ENCODE data around the gene SSC5D. TPM values are rescaled to one million over a fixed set of nuclear protein-coding genes. Genes with fewer than 3 reads are reported as not detected.

The SSC5D gene
- total RNA-seq, 4 donors from 2014 or later = 5.0 to 50.8 (median 36.0) TPM

- Histone ChIP-seq H3K27me3 (no peaks in the 10 kb centered on the region), H3K36me3 (no peaks in the 10 kb centered on the region), H3K27ac (no peak overlapping the region), H3K9me3 (no peaks in the 10 kb centered on the region), H3K4me1 (no peaks in the 10 kb centered on the region), H3K4me3 (no peak overlapping the region)
- no peak for DNase-seq
- no peak for TF ChIP-seq POLR2A (IDR thresholded peaks at IDR 0.05)
- TF ChIP-seq CTCF (IDR thresholded peaks at IDR 0.05) = no peak
- intact Hi-C loops (cut with DNase I; ENCODE audit: low total_unique reads) = no loop called here
Observed at GRCh38 chr19:55543567-55543966, 55.3 kb downstream of the SSC5D start.

- H3K36me3 ChIP-seq = no peaks in the 10 kb centered on the region
- H3K4me1 ChIP-seq = no peaks in the 10 kb centered on the region
- no peaks in the 10 kb centered on the region for H3K9me3 ChIP-seq
- no peak overlapping the region for H3K4me3 ChIP-seq
- no peaks in the 10 kb centered on the region for H3K27me3 ChIP-seq
- intact Hi-C loops (cut with DNase I; ENCODE audit: low total_unique reads) = no loop called here
- no peak for DNase-seq
- H3K27ac ChIP-seq = no peak overlapping the region
- TF ChIP-seq POLR2A (IDR thresholded peaks at IDR 0.05) (no peak), CTCF (IDR thresholded peaks at IDR 0.05) (no peak)
Observed at GRCh38 chr19:55544014-55544413, 55.8 kb downstream of the SSC5D start.

- TF ChIP-seq POLR2A (IDR thresholded peaks at IDR 0.05) (no peak), CTCF (IDR thresholded peaks at IDR 0.05) (no peak)
- H3K4me3 ChIP-seq = no peak overlapping the region
- no peak for DNase-seq
- H3K27me3 ChIP-seq = no peaks in the 10 kb centered on the region
- H3K9me3 ChIP-seq = no peaks in the 10 kb centered on the region
- H3K4me1 ChIP-seq = no peaks in the 10 kb centered on the region
- H3K36me3 ChIP-seq = no peaks in the 10 kb centered on the region
- H3K27ac ChIP-seq = no peak overlapping the region
- intact Hi-C loops (cut with DNase I; ENCODE audit: low total_unique reads) = no loop called here
Observed at GRCh38 chr19:55544776-55545439, 56.7 kb downstream of the SSC5D start.

- DNase-seq = no peak
- intact Hi-C loops (cut with DNase I; ENCODE audit: low total_unique reads) = no loop called here
- H3K9me3 ChIP-seq = no peaks in the 10 kb centered on the region
- TF ChIP-seq CTCF (IDR thresholded peaks at IDR 0.05) (no peak), POLR2A (IDR thresholded peaks at IDR 0.05) (no peak)
- H3K4me1 ChIP-seq = no peaks in the 10 kb centered on the region
- peak within 1 kb of the TSS; percentile 64 to 78 for H3K27ac ChIP-seq
- H3K27me3 ChIP-seq = no peaks in the 10 kb centered on the region
- no peak within 1 kb of the TSS for H3K4me3 ChIP-seq
- no peaks in the 10 kb centered on the region for H3K36me3 ChIP-seq
Observed at GRCh38 chr19:55545443-55545842, 57.2 kb downstream of the SSC5D start, which contains the start of gene SBK3. Gene SBK3 (minus strand): TSS chr19:55545543. CDS start chr19:55545543, 0 bp downstream.

GRCh38 chr19:55546011-55546410 is 57.8 kb downstream of the SSC5D start:
- H3K4me3 ChIP-seq = no peak overlapping the region
- H3K36me3 ChIP-seq = no peaks in the 10 kb centered on the region
- intact Hi-C loops (cut with DNase I; ENCODE audit: low total_unique reads) = no loop called here
- TF ChIP-seq POLR2A (IDR thresholded peaks at IDR 0.05) (no peak), CTCF (IDR thresholded peaks at IDR 0.05) (no peak)
- H3K27ac ChIP-seq = peak overlapping the region in 1 of 2 donors; percentile 78
- no peak for DNase-seq
- no peaks in the 10 kb centered on the region for H3K9me3 ChIP-seq
- H3K27me3 ChIP-seq = no peaks in the 10 kb centered on the region
- no peaks in the 10 kb centered on the region for H3K4me1 ChIP-seq

Measured in uterus (tissue), 4 donors.